ENCODE results near the gene PTPRG. TPM values are rescaled to one million over a fixed set of nuclear protein-coding genes. Genes with fewer than 3 reads are reported as not detected.

Gene PTPRG
- total and polyA plus RNA-seq, 10 of the 15 experiments (the other 5 are each of a cell fraction or from before 2014, with no cell fraction given), result 0.29 to 20.7 (median 1.4) TPM

DNA sequence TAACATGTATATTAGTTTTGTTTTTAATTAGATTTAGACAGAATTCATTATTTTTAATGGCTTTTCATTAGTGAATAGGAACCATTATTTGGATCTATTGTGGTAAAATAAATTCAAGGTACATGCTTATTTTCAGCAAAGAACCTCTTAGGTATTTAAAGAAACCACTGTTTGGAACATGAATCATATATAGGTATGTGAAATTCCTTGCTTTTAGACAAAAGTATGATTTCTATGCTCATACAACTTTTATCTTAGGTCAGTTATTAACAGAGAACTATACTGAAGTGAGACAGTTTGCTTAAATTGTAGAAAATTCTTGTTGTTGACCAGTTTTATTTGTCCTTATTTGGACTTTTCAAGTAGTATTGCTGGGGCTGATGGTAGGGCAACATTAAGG lies 422.1 kb downstream of the PTPRG start:
- ATAC-seq (no peak), DNase-seq (ENCODE audit: low read depth, low spot score) (no peak), FAIRE-seq (no peak)
- ChIA-PET CTCF (no interaction called here), RAD21 (ENCODE audit: unreplicated experiment) (interaction anchor here (0.9 to 1.0 kb wide), 2 partner anchors 37 to 126 kb away, joined by 3 read pairs; no protein-coding TSS in a partner anchor), POLR2A (interaction anchor here (1.4 kb wide), 1 partner anchor 37 kb away, joined by 4 read pairs; no protein-coding TSS in a partner anchor), SMC1A (ENCODE audit: uncharacterized antibody, unreplicated experiment) (interaction anchor here (0.6 to 1.1 kb wide), 6 partner anchors 10 to 125 kb away, joined by 3 to 7 read pairs (median 3); no protein-coding TSS in a partner anchor)
- no peaks in the 10 kb centered on the region for H3K9me3 ChIP-seq (replicated peaks; ENCODE audit: control insufficient read depth, insufficient read depth, low read length)
- in situ Hi-C loops (cut with MboI) (no loop called here), intact Hi-C loops (cut with micrococcal nuclease; ENCODE audit: unreplicated experiment) (no loop called here)
- no peak overlapping the region for H3K4me2 ChIP-seq (ENCODE audit: control insufficient read depth, insufficient read depth)
- H3K36me3 ChIP-seq (ENCODE audit: control insufficient read depth in 2 of 2, insufficient read depth in 2 of 2, low read length in 1 of 2), result no peaks in the 10 kb centered on the region
- H3K27me3 ChIP-seq (replicated peaks in 1 of 2; ENCODE audit: control insufficient read depth in 2 of 2, insufficient read depth in 2 of 2, low read length in 1 of 2), result no peaks in the 10 kb centered on the region
- H3K27ac ChIP-seq (ENCODE audit: control insufficient read depth, insufficient read depth), result no peak overlapping the region
- no peaks in the 10 kb centered on the region for H3K79me2 ChIP-seq (ENCODE audit: control insufficient read depth, insufficient read depth, low read length)
- H4K20me1 ChIP-seq (ENCODE audit: control insufficient read depth, insufficient read depth), result no peaks in the 10 kb centered on the region
- H3K9ac ChIP-seq (ENCODE audit: control insufficient read depth, insufficient read depth, low read length), result no peak overlapping the region
- no peak overlapping the region for H3K4me3 ChIP-seq
- H3K4me1 ChIP-seq (ENCODE audit: control insufficient read depth, insufficient read depth, low read length), result no peaks in the 10 kb centered on the region
- no TSS peak for BruUV-seq (replicated peaks)
- H2AFZ ChIP-seq (ENCODE audit: control insufficient read depth, low read depth, low read length), result no peak overlapping the region
- TF ChIP-seq SIX5 (IDR thresholded peaks at IDR 0.05; ENCODE audit: low read depth, low read length, severe bottlenecking) (no peak), MTA3 (IDR thresholded peaks at IDR 0.05; ENCODE audit: borderline replicate concordance, low read length) (no peak), IRF4 (IDR thresholded peaks at IDR 0.05; ENCODE audit: low read depth, low read length) (no peak), TCF3 (IDR thresholded peaks at IDR 0.05; ENCODE audit: borderline replicate concordance, insufficient read depth, low read depth, low read length) (no peak), HCFC1 (IDR thresholded peaks at IDR 0.05; ENCODE audit: low read length) (no peak), MXI1 (IDR thresholded peaks at IDR 0.05; ENCODE audit: low read depth, low read length) (no peak), SIN3A (IDR thresholded peaks at IDR 0.05; ENCODE audit: low read depth, low read length) (no peak), ZBED1 (IDR thresholded peaks at IDR 0.05; ENCODE audit: borderline replicate concordance) (no peak), ZNF207 (IDR thresholded peaks at IDR 0.05; ENCODE audit: borderline replicate concordance) (no peak), TCF7 (IDR thresholded peaks at IDR 0.05; ENCODE audit: borderline replicate concordance) (no peak), ESRRA (IDR thresholded peaks at IDR 0.05; ENCODE audit: low read length) (no peak)
- TF ChIP-seq, protein P1, sequence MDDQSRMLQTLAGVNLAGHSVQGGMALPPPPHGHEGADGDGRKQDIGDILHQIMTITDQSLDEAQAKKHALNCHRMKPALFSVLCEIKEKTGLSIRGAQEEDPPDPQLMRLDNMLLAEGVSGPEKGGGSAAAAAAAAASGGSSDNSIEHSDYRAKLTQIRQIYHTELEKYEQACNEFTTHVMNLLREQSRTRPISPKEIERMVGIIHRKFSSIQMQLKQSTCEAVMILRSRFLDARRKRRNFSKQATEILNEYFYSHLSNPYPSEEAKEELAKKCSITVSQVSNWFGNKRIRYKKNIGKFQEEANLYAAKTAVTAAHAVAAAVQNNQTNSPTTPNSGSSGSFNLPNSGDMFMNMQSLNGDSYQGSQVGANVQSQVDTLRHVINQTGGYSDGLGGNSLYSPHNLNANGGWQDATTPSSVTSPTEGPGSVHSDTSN (IDR thresholded peaks at IDR 0.05; ENCODE audit: insufficient replicate concordance, low read depth, low read length), result no peak
- TF ChIP-seq, protein P2, sequence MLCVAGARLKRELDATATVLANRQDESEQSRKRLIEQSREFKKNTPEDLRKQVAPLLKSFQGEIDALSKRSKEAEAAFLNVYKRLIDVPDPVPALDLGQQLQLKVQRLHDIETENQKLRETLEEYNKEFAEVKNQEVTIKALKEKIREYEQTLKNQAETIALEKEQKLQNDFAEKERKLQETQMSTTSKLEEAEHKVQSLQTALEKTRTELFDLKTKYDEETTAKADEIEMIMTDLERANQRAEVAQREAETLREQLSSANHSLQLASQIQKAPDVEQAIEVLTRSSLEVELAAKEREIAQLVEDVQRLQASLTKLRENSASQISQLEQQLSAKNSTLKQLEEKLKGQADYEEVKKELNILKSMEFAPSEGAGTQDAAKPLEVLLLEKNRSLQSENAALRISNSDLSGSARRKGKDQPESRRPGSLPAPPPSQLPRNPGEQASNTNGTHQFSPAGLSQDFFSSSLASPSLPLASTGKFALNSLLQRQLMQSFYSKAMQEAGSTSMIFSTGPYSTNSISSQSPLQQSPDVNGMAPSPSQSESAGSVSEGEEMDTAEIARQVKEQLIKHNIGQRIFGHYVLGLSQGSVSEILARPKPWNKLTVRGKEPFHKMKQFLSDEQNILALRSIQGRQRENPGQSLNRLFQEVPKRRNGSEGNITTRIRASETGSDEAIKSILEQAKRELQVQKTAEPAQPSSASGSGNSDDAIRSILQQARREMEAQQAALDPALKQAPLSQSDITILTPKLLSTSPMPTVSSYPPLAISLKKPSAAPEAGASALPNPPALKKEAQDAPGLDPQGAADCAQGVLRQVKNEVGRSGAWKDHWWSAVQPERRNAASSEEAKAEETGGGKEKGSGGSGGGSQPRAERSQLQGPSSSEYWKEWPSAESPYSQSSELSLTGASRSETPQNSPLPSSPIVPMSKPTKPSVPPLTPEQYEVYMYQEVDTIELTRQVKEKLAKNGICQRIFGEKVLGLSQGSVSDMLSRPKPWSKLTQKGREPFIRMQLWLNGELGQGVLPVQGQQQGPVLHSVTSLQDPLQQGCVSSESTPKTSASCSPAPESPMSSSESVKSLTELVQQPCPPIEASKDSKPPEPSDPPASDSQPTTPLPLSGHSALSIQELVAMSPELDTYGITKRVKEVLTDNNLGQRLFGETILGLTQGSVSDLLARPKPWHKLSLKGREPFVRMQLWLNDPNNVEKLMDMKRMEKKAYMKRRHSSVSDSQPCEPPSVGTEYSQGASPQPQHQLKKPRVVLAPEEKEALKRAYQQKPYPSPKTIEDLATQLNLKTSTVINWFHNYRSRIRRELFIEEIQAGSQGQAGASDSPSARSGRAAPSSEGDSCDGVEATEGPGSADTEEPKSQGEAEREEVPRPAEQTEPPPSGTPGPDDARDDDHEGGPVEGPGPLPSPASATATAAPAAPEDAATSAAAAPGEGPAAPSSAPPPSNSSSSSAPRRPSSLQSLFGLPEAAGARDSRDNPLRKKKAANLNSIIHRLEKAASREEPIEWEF (IDR thresholded peaks at IDR 0.05; ENCODE audit: insufficient replicate concordance, low read depth, low read length), result no peak
- TF ChIP-seq, protein P3, sequence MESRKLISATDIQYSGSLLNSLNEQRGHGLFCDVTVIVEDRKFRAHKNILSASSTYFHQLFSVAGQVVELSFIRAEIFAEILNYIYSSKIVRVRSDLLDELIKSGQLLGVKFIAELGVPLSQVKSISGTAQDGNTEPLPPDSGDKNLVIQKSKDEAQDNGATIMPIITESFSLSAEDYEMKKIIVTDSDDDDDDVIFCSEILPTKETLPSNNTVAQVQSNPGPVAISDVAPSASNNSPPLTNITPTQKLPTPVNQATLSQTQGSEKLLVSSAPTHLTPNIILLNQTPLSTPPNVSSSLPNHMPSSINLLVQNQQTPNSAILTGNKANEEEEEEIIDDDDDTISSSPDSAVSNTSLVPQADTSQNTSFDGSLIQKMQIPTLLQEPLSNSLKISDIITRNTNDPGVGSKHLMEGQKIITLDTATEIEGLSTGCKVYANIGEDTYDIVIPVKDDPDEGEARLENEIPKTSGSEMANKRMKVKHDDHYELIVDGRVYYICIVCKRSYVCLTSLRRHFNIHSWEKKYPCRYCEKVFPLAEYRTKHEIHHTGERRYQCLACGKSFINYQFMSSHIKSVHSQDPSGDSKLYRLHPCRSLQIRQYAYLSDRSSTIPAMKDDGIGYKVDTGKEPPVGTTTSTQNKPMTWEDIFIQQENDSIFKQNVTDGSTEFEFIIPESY (IDR thresholded peaks at IDR 0.05), result no peak
- TF ChIP-seq, protein P4, sequence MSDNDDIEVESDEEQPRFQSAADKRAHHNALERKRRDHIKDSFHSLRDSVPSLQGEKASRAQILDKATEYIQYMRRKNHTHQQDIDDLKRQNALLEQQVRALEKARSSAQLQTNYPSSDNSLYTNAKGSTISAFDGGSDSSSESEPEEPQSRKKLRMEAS (IDR thresholded peaks at IDR 0.05; ENCODE audit: low read depth, low read length), result no peak
